IMR-90 (cell line): Measurements from ENCODE around the gene ZNF385D. TPM values are rescaled to one million over a fixed set of nuclear protein-coding genes. Genes with fewer than 3 reads are reported as not detected.

Experiments used
- ATAC-seq: fragments of 200-7000 bp; cut with Tn5 transposase; 2 replicates; pipeline ENCODE4 v1.9.1; 2020; ENCODE audit warnings: low read depth, mild to moderate bottlenecking, moderate library complexity
- BruUV-seq: library from RNA; stranded (reverse); fragments of 400-500 nt; replicated peaks from 2 replicates; lab custom pipeline; 2021; lab: Mats Ljungman, UMichigan
- CTCF ChIA-PET: fragments of 300-600 bp; formaldehyde crosslinking; extraction: SDS; loops from one replicate; lab custom pipeline; 2021; ENCODE audit warnings: antibody characterized with exemption; lab: Yijun Ruan, JAX
- POLR2A ChIA-PET: fragments of 300-600 bp; sonication (Branson Sonifier 250); formaldehyde crosslinking; loops from one replicate; lab custom pipeline; 2022; ENCODE audit warnings: antibody characterized with exemption; ENCODE audit not compliant: unreplicated experiment; lab: Charles Lee
- DNase-seq: peaks from one replicate; pipeline ENCODE4 v3.0.0; 2013
- H2AFZ ChIP-seq: replicated peaks from 2 replicates; pipeline ENCODE3; 2013; ENCODE audit warnings: low read length, mild to moderate bottlenecking; ENCODE audit not compliant: poor library complexity
- H2AK5ac ChIP-seq: 2 replicates; pipeline ENCODE4 v1.6.1; 2013; ENCODE audit warnings: low read depth, low read length, inconsistent platforms
- H2AK9ac ChIP-seq: replicated peaks from 2 replicates; pipeline ENCODE3; 2013; ENCODE audit warnings: mild to moderate bottlenecking, low read depth, low read length, moderate library complexity; ENCODE audit not compliant: poor library complexity
- H2BK120ac ChIP-seq: 2 replicates; pipeline ENCODE4 v1.6.1; 2013; ENCODE audit warnings: low read depth, low read length, inconsistent platforms
- H2BK15ac ChIP-seq: 3 replicates; pipeline ENCODE4 v1.6.1; 2013; ENCODE audit warnings: low read depth, low read length, inconsistent platforms
- H2BK20ac ChIP-seq: 2 replicates; pipeline ENCODE4 v1.6.1; 2013; ENCODE audit warnings: low read depth, mild to moderate bottlenecking, inconsistent platforms, low read length, moderate library complexity
- H2BK5ac ChIP-seq: 2 replicates; pipeline ENCODE4 v1.6.1; 2013; ENCODE audit warnings: mild to moderate bottlenecking, low read depth, low read length, inconsistent platforms; ENCODE audit not compliant: poor library complexity, severe bottlenecking
- H3K14ac ChIP-seq: replicated peaks from 2 replicates; pipeline ENCODE4 v1.6.1; 2013; ENCODE audit warnings: low read depth, low read length, inconsistent platforms
- H3K18ac ChIP-seq: 2 replicates; pipeline ENCODE4 v1.6.1; 2013; ENCODE audit warnings: low read depth, low read length, control low read depth
- H3K23ac ChIP-seq: 2 replicates; pipeline ENCODE4 v1.6.1; 2013; ENCODE audit warnings: low read depth, low read length, inconsistent platforms
- H3K27ac ChIP-seq: 2 replicates; pipeline ENCODE4 v1.5.1; 2013; ENCODE audit warnings: mild to moderate bottlenecking, control low read depth, low read length; ENCODE audit not compliant: insufficient read depth
- H3K27me3 ChIP-seq: 2 replicates; pipeline ENCODE4 v1.6.1; 2013; ENCODE audit warnings: low read length; ENCODE audit not compliant: control insufficient read depth, insufficient read depth
- H3K36me3 ChIP-seq: 2 replicates; pipeline ENCODE4 v1.6.1; 2013; ENCODE audit warnings: low read length, mixed read lengths; ENCODE audit not compliant: control insufficient read depth, insufficient read depth
- H3K4ac ChIP-seq: 2 replicates; pipeline ENCODE4 v1.6.1; 2013; ENCODE audit warnings: low read depth, low read length, inconsistent platforms
- H3K4me1 ChIP-seq: 2 replicates; pipeline ENCODE4 v1.6.1; 2013; ENCODE audit warnings: low read length, mixed read lengths; ENCODE audit not compliant: control insufficient read depth, insufficient read depth
- H3K4me2 ChIP-seq: 2 replicates; pipeline ENCODE4 v1.6.1; 2013; ENCODE audit warnings: low read depth, mild to moderate bottlenecking, control low read depth, low read length, moderate library complexity
- H3K4me3 ChIP-seq: 2 replicates; pipeline ENCODE4 v1.5.1; 2013; ENCODE audit warnings: low read depth, mild to moderate bottlenecking, control low read depth, low read length, moderate library complexity; ENCODE audit not compliant: insufficient read depth
- H3K56ac ChIP-seq: 2 replicates; pipeline ENCODE4 v1.6.1; 2013; ENCODE audit warnings: low read length, inconsistent platforms; ENCODE audit not compliant: insufficient read depth; ENCODE audit errors: extremely low read depth
- H3K79me1 ChIP-seq, 2 experiments: 2 replicates each; pipeline ENCODE4 v1.6.1; 2013; ENCODE audit warnings: low read length in 2 of 2, inconsistent platforms in 1 of 2, low read depth in 1 of 2
- H3K9ac ChIP-seq: 2 replicates; pipeline ENCODE4 v1.6.1; 2013; ENCODE audit warnings: low read depth, low read length, control low read depth
- H3K9me1 ChIP-seq: 2 replicates; pipeline ENCODE4 v1.6.1; 2013; ENCODE audit warnings: low read length, inconsistent platforms; ENCODE audit not compliant: insufficient read depth
- H3K9me3 ChIP-seq: 2 replicates; pipeline ENCODE4 v1.6.1; 2013; ENCODE audit warnings: low read length; ENCODE audit not compliant: control insufficient read depth, insufficient read depth
- H4K20me1 ChIP-seq: 2 replicates; pipeline ENCODE4 v1.6.1; 2013; ENCODE audit warnings: low read length, inconsistent platforms; ENCODE audit not compliant: insufficient read depth
- H4K5ac ChIP-seq: 2 replicates; pipeline ENCODE4 v1.6.1; 2013; ENCODE audit warnings: mild to moderate bottlenecking, low read depth, low read length, control low read depth
- H4K8ac ChIP-seq, 2 experiments: 2 replicates each; pipeline ENCODE4 v1.6.1; 2013; ENCODE audit warnings: low read depth in 2 of 2, low read length in 2 of 2, control low read depth in 1 of 2, inconsistent platforms in 1 of 2
- H4K91ac ChIP-seq: 2 replicates; pipeline ENCODE4 v1.6.1; 2013; ENCODE audit warnings: low read depth, low read length, inconsistent platforms; ENCODE audit not compliant: insufficient read depth
- ELK1 ChIP-seq: fragments of 150-350 bp; IDR thresholded peaks from 2 replicates; pipeline ENCODE4 v1.6.1; 2016; ENCODE audit warnings: low read depth, mild to moderate bottlenecking, low read length, moderate library complexity, borderline replicate concordance
- MAFK ChIP-seq: IDR thresholded peaks from 2 replicates; pipeline ENCODE4 v1.6.1; 2012; ENCODE audit warnings: low read depth, low read length, improper control_type of control experiment
- NFE2L2 ChIP-seq: fragments of 150-350 bp; IDR thresholded peaks from 2 replicates; pipeline ENCODE4 v1.6.1; 2016; ENCODE audit warnings: low read depth, mild to moderate bottlenecking, low read length
- WGBS, 2 experiments: methylation state at CpG; one replicate each; pipeline versions ENCODE4 v1.1.5 to v1.1.7; 2013; ENCODE audit warnings: missing lambda C conversion rate in 2 of 2; ENCODE audit not compliant: insufficient read length in 1 of 2; ENCODE audit errors: extremely low coverage in 2 of 2; 5-methylcytosine and 5-hydroxymethylcytosine counted together
- dilution Hi-C: fragments of 300-500 bp; cut with HindIII; formaldehyde crosslinking; loops from one replicate; pipeline ENCODE4 v1.14.3; 2018; ENCODE audit warnings: low sequenced_read_pairs; ENCODE audit not compliant: unreplicated experiment
- in situ Hi-C: fragments of 300-500 bp; cut with MboI; formaldehyde crosslinking; loops from 3 replicates; pipeline ENCODE4 v1.14.3; 2019; ENCODE audit warnings: low sequenced_read_pairs, inconsistent platforms, mixed read lengths
- intact Hi-C: fragments of 100-400 bp; cut with micrococcal nuclease; formaldehyde crosslinking; loops from 2 replicates; pipeline ENCODE4 v1.10.0; 2022
- polyA plus RNA-seq, 3 experiments: library from polyadenylated mRNA; depleted of rRNA; stranded (reverse); fragments of >200 nt; gene quantifications; 2 replicates each; pipeline ENCODE4 v1.2.3, GENCODE V29; 2012; ENCODE audit warnings: low replicate concordance in 1 of 3
- total RNA-seq: library from RNA; depleted of rRNA; stranded (reverse); fragments of >200 nt; gene quantifications from 2 replicates; pipeline ENCODE4 v1.2.3, GENCODE V29; 2012

The ZNF385D gene
- total and polyA plus RNA-seq, 2 of the 4 experiments (the other 2 are of a cell fraction), result 0.18 to 2.4 TPM

GRCh38 chr3:21524133-21524532 lies 226.9 kb downstream of the ZNF385D start:
- no TSS peak for BruUV-seq
- no peaks in the 10 kb centered on the region for H3K9me3 ChIP-seq
- H3K27ac ChIP-seq, result no peak overlapping the region
- no peak overlapping the region for H4K5ac ChIP-seq
- CTCF ChIA-PET, result no interaction called here
- dilution Hi-C loops (no loop called here), intact Hi-C loops (no loop called here), in situ Hi-C loops (no loop called here)
- no peak overlapping the region for H3K23ac ChIP-seq
- no peak overlapping the region for H3K18ac ChIP-seq
- H3K9me1 ChIP-seq, result no peaks in the 10 kb centered on the region
- WGBS, 2 experiments, result no CpG with 5 or more reads among the region's 2 CpGs
- no peak overlapping the region for H2BK20ac ChIP-seq
- no peaks in the 10 kb centered on the region for H3K27me3 ChIP-seq
- no peaks in the 10 kb centered on the region for H3K4me1 ChIP-seq
- no peak overlapping the region for H3K56ac ChIP-seq
- ATAC-seq, result no peak
- H3K4me2 ChIP-seq, result no peak overlapping the region
- no peak overlapping the region for H2AFZ ChIP-seq
- H4K91ac ChIP-seq, result no peak overlapping the region
- no peak overlapping the region for H3K4ac ChIP-seq
- no peak overlapping the region for H3K4me3 ChIP-seq
- DNase-seq, result no peak
- no peaks in the 10 kb centered on the region for H3K36me3 ChIP-seq
- no peak overlapping the region for H2BK5ac ChIP-seq
- no peak overlapping the region for H3K14ac ChIP-seq
- H2BK120ac ChIP-seq, result no peak overlapping the region
- H4K20me1 ChIP-seq, result no peaks in the 10 kb centered on the region
- TF ChIP-seq NFE2L2 (no peak), MAFK (no peak), ELK1 (no peak)
- H2AK9ac ChIP-seq, result no peak overlapping the region
- H4K8ac ChIP-seq, result no peak overlapping the region
- no peak overlapping the region for H2BK15ac ChIP-seq
- no peak overlapping the region for H2AK5ac ChIP-seq
- POLR2A ChIA-PET, result no interaction called here
- H3K79me1 ChIP-seq, result no peaks in the 10 kb centered on the region
- H3K9ac ChIP-seq, result no peak overlapping the region
